K562 (cell line): Measurements from ENCODE around the gene ADI1. TPM values are rescaled to one million over a fixed set of nuclear protein-coding genes. Genes with fewer than 3 reads are reported as not detected.

Experiments used
- ATAC-seq: fragments of 200-7000 bp; cut with Tn5 transposase; 3 replicates; pipeline ENCODE4 v1.9.1; 2020; ENCODE audit warnings: moderate library complexity
- BruUV-seq: library from RNA; stranded (reverse); fragments of 400-500 nt; replicated peaks from 2 replicates; lab custom pipeline; 2021; lab: Mats Ljungman, UMichigan
- CTCF ChIA-PET: fragments of 300-600 bp; formaldehyde crosslinking; extraction: SDS; loops from one replicate; lab custom pipeline; 2021; ENCODE audit warnings: low intra/inter-chr PET ratio; lab: Yijun Ruan, JAX
- POLR2A ChIA-PET: fragments of 300-600, 350-650 bp; sonication (Branson Sonifier 250); formaldehyde crosslinking; extraction: SDS; loops from one replicate; lab custom pipeline; 2021; ENCODE audit warnings: antibody characterized with exemption, inconsistent platforms; lab: Yijun Ruan, JAX
- DNase-seq, 4 experiments: peaks; one replicate each; pipeline versions ENCODE4 v3.0.0 to v3.0.0-alpha.2; 2011 to 2018; ENCODE audit warnings: low spot score in 3 of 4, mixed read lengths in 3 of 4; ENCODE audit errors: extremely low read depth in 1 of 4
- FAIRE-seq: peaks from 2 replicates; lab custom pipeline; 2011; peaks lifted over from hg19 to GRCh38; lab: Jason Lieb, UNC
- H2AFZ ChIP-seq: 2 replicates; pipeline ENCODE4 v1.6.0; 2011; ENCODE audit warnings: low read depth, low read length, control low read depth, inconsistent platforms
- H3K27ac ChIP-seq: fragments of 200-600 bp; 3 replicates; pipeline ENCODE4 v1.8.0; 2011; ENCODE audit warnings: low read depth, mild to moderate bottlenecking, control low read depth, inconsistent platforms, low read length, moderate library complexity, mixed read lengths; ENCODE audit errors: extremely low read depth
- H3K27me3 ChIP-seq, 2 experiments: fragments of 300-600 bp in 1 of 2; 2 replicates in 1 of 2; 3 replicates in 1 of 2; pipeline versions ENCODE4 v1.6.0 to v1.8.0; 2011; ENCODE audit warnings: inconsistent platforms in 2 of 2, low read length in 2 of 2, mild to moderate bottlenecking in 1 of 2, mixed read lengths in 1 of 2, moderate library complexity in 1 of 2; ENCODE audit not compliant: control insufficient read depth in 2 of 2, insufficient read depth in 2 of 2
- H3K36me3 ChIP-seq: fragments of 300-600 bp; 3 replicates; pipeline ENCODE4 v1.8.0; 2011; ENCODE audit warnings: mild to moderate bottlenecking, low read length, inconsistent platforms; ENCODE audit not compliant: control insufficient read depth, insufficient read depth
- H3K4me1 ChIP-seq, 2 experiments: fragments of 200-600 bp in 1 of 2; replicated peaks in 1 of 2; 2 replicates in 1 of 2; 3 replicates in 1 of 2; pipeline versions ENCODE4 v1.5.1 to v1.8.0; 2011; ENCODE audit warnings: inconsistent platforms in 2 of 2, low read length in 2 of 2, mild to moderate bottlenecking in 1 of 2, mixed read lengths in 1 of 2, moderate library complexity in 1 of 2; ENCODE audit not compliant: control insufficient read depth in 2 of 2, insufficient read depth in 2 of 2
- H3K4me2 ChIP-seq: 2 replicates; pipeline ENCODE4 v1.6.1; 2011; ENCODE audit warnings: low read length, control low read depth, inconsistent platforms, mixed read lengths; ENCODE audit not compliant: insufficient read depth
- H3K4me3 ChIP-seq: fragments of 200-600 bp; sonication (generic), shearing (Covaris generic); 2 replicates; pipeline ENCODE4 v1.5.1; 2016; ENCODE audit warnings: control low read depth, inconsistent platforms
- H3K79me2 ChIP-seq: fragments of 200-600 bp; 3 replicates; pipeline ENCODE4 v1.8.0; 2011; ENCODE audit warnings: low read length, inconsistent platforms; ENCODE audit not compliant: control insufficient read depth, insufficient read depth
- H3K9ac ChIP-seq, 2 experiments: 2 replicates each; pipeline versions ENCODE4 v1.6.0 to v1.6.1; 2011; ENCODE audit warnings: low read depth in 2 of 2, low read length in 2 of 2, control low read depth in 1 of 2, inconsistent platforms in 1 of 2, mild to moderate bottlenecking in 1 of 2, mixed read lengths in 1 of 2; ENCODE audit not compliant: insufficient read depth in 1 of 2
- H3K9me1 ChIP-seq: one replicate; pipeline ENCODE4 v1.6.0; 2011; ENCODE audit warnings: inconsistent platforms, mild to moderate bottlenecking, low read length, moderate library complexity; ENCODE audit not compliant: control insufficient read depth, insufficient read depth
- H3K9me3 ChIP-seq: replicated peaks from 2 replicates; pipeline ENCODE4 v1.5.1; 2011; ENCODE audit warnings: low read depth, low read length, inconsistent platforms; ENCODE audit not compliant: control insufficient read depth, insufficient read depth
- H4K20me1 ChIP-seq: replicated peaks from 2 replicates; pipeline ENCODE4 v1.6.1; 2011; ENCODE audit warnings: low read length, inconsistent platforms, mixed read lengths; ENCODE audit not compliant: control insufficient read depth, insufficient read depth
- BCLAF1 ChIP-seq, 2 experiments: fragments of 450-650 bp in 1 of 2; IDR thresholded peaks; 2 replicates each; pipeline ENCODE4 v1.6.1; 2011 to 2017; ENCODE audit warnings: low read depth in 2 of 2, antibody characterized with exemption in 1 of 2, borderline replicate concordance in 1 of 2, low read length in 1 of 2, mild to moderate bottlenecking in 1 of 2, mixed read lengths in 1 of 2; ENCODE audit not compliant: control insufficient read depth in 1 of 2
- ELF2 ChIP-seq: fragments of 250-450 bp; sonication (Bioruptor Pico); IDR thresholded peaks from 2 replicates; pipeline ENCODE4 v1.5.0; 2021; ENCODE audit warnings: mild to moderate bottlenecking
- HCFC1 ChIP-seq: IDR thresholded peaks from 2 replicates; pipeline ENCODE4 v1.6.1; 2012; ENCODE audit warnings: low read depth, low read length, improper control_type of control experiment
- KDM2B ChIP-seq: fragments of 250-450 bp; sonication (Bioruptor Pico); IDR thresholded peaks from 2 replicates; pipeline ENCODE4 v1.8.0; 2021; ENCODE audit warnings: mild to moderate bottlenecking, moderate library complexity
- NFYB ChIP-seq: IDR thresholded peaks from 2 replicates; pipeline ENCODE4 v1.6.1; 2011; ENCODE audit warnings: mild to moderate bottlenecking, moderate library complexity; ENCODE audit not compliant: insufficient read length; ENCODE audit errors: extremely low read depth
- OTX1 ChIP-seq: fragments of 450-650 bp; formaldehyde crosslinking; IDR thresholded peaks from 2 replicates; pipeline ENCODE4 v1.4.0; 2022; ENCODE audit warnings: mild to moderate bottlenecking
- PATZ1 ChIP-seq: fragments of 250-450 bp; sonication (Bioruptor Pico); IDR thresholded peaks from 2 replicates; pipeline ENCODE4 v1.5.0; 2020; ENCODE audit warnings: mild to moderate bottlenecking, borderline replicate concordance
- POLR2A ChIP-seq: fragments of 450-650 bp; conservative IDR thresholded peaks from 2 replicates; pipeline ENCODE4 v1.6.1; 2016
- POLR2AphosphoS2 ChIP-seq: IDR thresholded peaks from 2 replicates; pipeline ENCODE4 v1.6.1; 2012; ENCODE audit warnings: low read length, improper control_type of control experiment
- SUPT5H ChIP-seq: fragments of 450-650 bp; IDR thresholded peaks from 2 replicates; pipeline ENCODE4 v1.6.1; 2016
- ZEB2 ChIP-seq: fragments of 450-650 bp; IDR thresholded peaks from 2 replicates; pipeline ENCODE4 v1.6.1; 2016
- ZNF764 ChIP-seq: fragments of 250-450 bp; sonication (Bioruptor Pico); IDR thresholded peaks from 2 replicates; pipeline ENCODE4 v1.4.0; 2020; ENCODE audit warnings: low read depth, mild to moderate bottlenecking, moderate library complexity
- ZZZ3 ChIP-seq: fragments of 450-650 bp; IDR thresholded peaks from 2 replicates; pipeline ENCODE4 v1.6.1; 2016; ENCODE audit warnings: antibody characterized with exemption, mild to moderate bottlenecking, moderate library complexity
- WGBS: fragments of 100-300 bp; shearing (Covaris generic); methylation state at CpG from one replicate; pipeline ENCODE4 v1.1.6; 2016; ENCODE audit warnings: low coverage, mixed read lengths; ENCODE audit not compliant: insufficient coverage; ENCODE audit errors: missing lambda C conversion rate; 5-methylcytosine and 5-hydroxymethylcytosine counted together
- in situ Hi-C: fragments of 300-500 bp; cut with MboI; formaldehyde crosslinking; loops from 4 replicates; pipeline ENCODE4 v1.15.0; 2018; ENCODE audit warnings: inconsistent platforms, mixed read lengths
- intact Hi-C: fragments of 100-400 bp; cut with micrococcal nuclease; formaldehyde crosslinking; loops from 2 replicates; pipeline ENCODE4 v1.14.2; 2022
- polyA plus RNA-seq, 8 experiments: library from polyadenylated mRNA; depleted of rRNA in 4 of 8; stranded (reverse) in 5 of 8; unstranded in 3 of 8; fragments of >200 nt; fragmentation: Nextera tagmentation in 2 of 8; fragmentation: Illumina TruSeq in 1 of 8; extraction: Ambion mirVana in 2 of 8; extraction: Trizol in 1 of 8; gene quantifications; 2 replicates each; pipeline versions ENCODE4 v1.2.1 to v1.2.3, GENCODE V29; 2011 to 2014; ENCODE audit warnings: inconsistent platforms in 1 of 8, missing spikeins in 1 of 8
- total RNA-seq, 7 experiments: library from RNA; depleted of rRNA in 6 of 7; stranded (reverse); fragments of >200 nt in 6 of 7; fragmentation: Illumina TruSeq in 2 of 7; extraction: Trizol in 2 of 7; gene quantifications; 2 replicates each; pipeline versions ENCODE4 v1.2.1 to v1.2.3, GENCODE V29; 2011 to 2021; ENCODE audit warnings: low replicate concordance in 1 of 7

ADI1 gene
- total and polyA plus RNA-seq, 9 of the 15 experiments (the other 6 are each of a cell fraction or from before 2014, with no cell fraction given): 6.1 to 51.0 (median 27.1) TPM

- no peak for TF ChIP-seq NFYB
- TF ChIP-seq HCFC1: no peak
- 0 out of 2 replicates have a peak, but pooled peaks have one; percentile 32 for TF ChIP-seq POLR2A
- TF ChIP-seq SUPT5H: 0 out of 2 replicates have a peak, but pooled peaks have one; percentile 33
- TF ChIP-seq PATZ1 (CRISPR knock-in tag): no peak
- TF ChIP-seq ZEB2: no peak
- TF ChIP-seq POLR2AphosphoS2: no peak
- no peak for TF ChIP-seq ZNF764
- no peak for TF ChIP-seq KDM2B (CRISPR knock-in tag)
- TF ChIP-seq ELF2 (CRISPR knock-in tag): no peak
- TF ChIP-seq OTX1 (CRISPR knock-in tag): no peak
- no peak for TF ChIP-seq ZZZ3
- no peak for TF ChIP-seq BCLAF1 (IDR thresholded peaks at IDR 0.05; ENCODE audit: borderline replicate concordance in 1 of 2, control insufficient read depth in 1 of 2, low read depth in 2 of 2, low read length in 1 of 2)
- ChIA-PET POLR2A (interaction anchor here (0.6 to 0.7 kb wide), 2 partner anchors 13 to 84 kb away, joined by 3 read pairs; no protein-coding TSS in a partner anchor), CTCF (no interaction called here)
- Histone ChIP-seq H3K4me3 (no peak overlapping the region), H3K4me2 (no peak overlapping the region), H3K27ac (no peak overlapping the region), H3K79me2 (no peaks in the 10 kb centered on the region), H3K27me3 (no peaks in the 10 kb centered on the region), H3K36me3 (peaks cover 49% of the 10 kb centered on the region; the same call in 1 of the 3 replicates), H3K9me3 (no peaks in the 10 kb centered on the region), H3K4me1 (peaks cover 0 to 28% of the 10 kb centered on the region in 2 experiments; a peak in 2 of 5 replicates), H3K9me1 (no peaks in the 10 kb centered on the region), H4K20me1 (0 out of 2 replicates have a peak, but pooled peaks cover 4% of the 10 kb centered on the region), H2AFZ (no peak overlapping the region), H3K9ac (no peak overlapping the region)
- in situ Hi-C loops (no loop called here), intact Hi-C loops (loop anchor here (2.0 kb wide), 1 partner anchor 187 kb away; no protein-coding TSS in a partner anchor)
- DNase-seq (no peak), ATAC-seq (no peak), FAIRE-seq (no peak)
- WGBS: 85% methylated on average over 13 of the region's 13 CpGs
- no TSS peak for BruUV-seq
These were observed 55.4 kb downstream of the ADI1 start for GRCh38 chr2:3463944-3464343.
